Panc1 (cell line): Measurements from ENCODE around the gene AP1G2. TPM values are rescaled to one million over a fixed set of nuclear protein-coding genes. Genes with fewer than 3 reads are reported as not detected.

Experiments
- ATAC-seq: fragments of 200-7000 bp; cut with Tn5 transposase; 2 replicates; pipeline ENCODE4 v1.9.1; 2020; ENCODE audit warnings: mild to moderate bottlenecking, moderate library complexity
- BruUV-seq: library from RNA; stranded (reverse); fragments of 400-500 nt; replicated peaks from 2 replicates; lab custom pipeline; 2021; lab: Mats Ljungman, UMichigan
- CTCF ChIA-PET: fragments of 300-600 bp; sonication (Branson Sonifier 250); formaldehyde crosslinking; loops from one replicate; lab custom pipeline; 2022; ENCODE audit warnings: antibody characterized with exemption; lab: Charles Lee
- POLR2A ChIA-PET: fragments of 300-600 bp; sonication (Branson Sonifier 250); formaldehyde crosslinking; loops from one replicate; lab custom pipeline; 2022; ENCODE audit warnings: antibody characterized with exemption; lab: Charles Lee
- DNase-seq: peaks from one replicate; pipeline ENCODE4 v3.0.0-alpha.2; 2010; ENCODE audit warnings: low read depth, low spot score
- H3K27ac ChIP-seq: 2 replicates; pipeline ENCODE4 v1.5.1; 2011; ENCODE audit warnings: mild to moderate bottlenecking, low read length, inconsistent platforms
- H3K27me3 ChIP-seq: fragments of 200-500 bp; sonication (Bioruptor generic); 2 replicates; pipeline ENCODE4 v1.6.0; 2014; ENCODE audit warnings: low read length, inconsistent platforms; ENCODE audit not compliant: control insufficient read depth, insufficient read depth
- H3K36me3 ChIP-seq: fragments of 200-500 bp; sonication (Bioruptor generic); 2 replicates; pipeline ENCODE4 v1.5.1; 2014; ENCODE audit warnings: inconsistent platforms, mild to moderate bottlenecking, low read length, moderate library complexity; ENCODE audit not compliant: control insufficient read depth, insufficient read depth
- H3K4me1 ChIP-seq: 2 replicates; pipeline ENCODE4 v1.5.1; 2011; ENCODE audit warnings: inconsistent platforms, mild to moderate bottlenecking, low read length, moderate library complexity; ENCODE audit not compliant: control insufficient read depth, insufficient read depth
- H3K4me3 ChIP-seq, 2 experiments: 2 replicates each; pipeline ENCODE4 v1.5.1; 2011 to 2012; ENCODE audit warnings: low read depth in 2 of 2, low read length in 2 of 2, mild to moderate bottlenecking in 2 of 2, inconsistent platforms in 1 of 2, moderate library complexity in 1 of 2
- H3K9me3 ChIP-seq: fragments of 200-500 bp; sonication (Bioruptor generic); 2 replicates; pipeline ENCODE4 v1.5.1; 2014; ENCODE audit warnings: low read depth, mild to moderate bottlenecking, inconsistent platforms, low read length, moderate library complexity; ENCODE audit not compliant: control insufficient read depth, insufficient read depth
- POLR2AphosphoS5 ChIP-seq: IDR thresholded peaks from 2 replicates; pipeline ENCODE4 v1.6.1; 2012; ENCODE audit warnings: mild to moderate bottlenecking, low read depth, low read length, moderate library complexity
- SIN3A ChIP-seq: IDR thresholded peaks from 2 replicates; pipeline ENCODE4 v1.6.1; 2012; ENCODE audit warnings: low read depth, mild to moderate bottlenecking, low read length, moderate library complexity, borderline replicate concordance; ENCODE audit not compliant: insufficient read depth
- TCF7L2 ChIP-seq: IDR thresholded peaks from 2 replicates; pipeline ENCODE4 v1.6.1; 2011; ENCODE audit warnings: mild to moderate bottlenecking, low read depth, low read length, inconsistent platforms
- in situ Hi-C: cut with HindIII; loops from 2 replicates; pipeline ENCODE4 v1.10.0; 2016; ENCODE audit warnings: low sequenced_read_pairs, low pct_unique_long_range_greater_than_20kb
- intact Hi-C: fragments of 100-400 bp; cut with micrococcal nuclease; formaldehyde crosslinking; loops from one replicate; pipeline ENCODE4 v1.10.0; 2022; ENCODE audit not compliant: unreplicated experiment
- total RNA-seq: library from RNA; stranded (reverse); gene quantifications from one replicate; pipeline ENCODE4 v1.2.1, GENCODE V29; 2021; ENCODE audit not compliant: unreplicated experiment
- TF ChIP-seq, protein P1 (sequence below): fragments of 450-650 bp; IDR thresholded peaks from 2 replicates; pipeline ENCODE4 v1.5.1; 2017; ENCODE audit warnings: mild to moderate bottlenecking
- TF ChIP-seq, protein P2 (sequence below), 2 experiments: IDR thresholded peaks; 2 replicates each; pipeline ENCODE4 v1.6.1; 2011 to 2012; ENCODE audit warnings: low read depth in 2 of 2, control low read depth in 1 of 2, low read length in 1 of 2, mild to moderate bottlenecking in 1 of 2, moderate library complexity in 1 of 2; ENCODE audit not compliant: insufficient read depth in 1 of 2

Gene AP1G2
- total RNA-seq, 1 experiment from 2014 or later: 61.6 TPM

- BruUV-seq: no TSS peak
- CTCF ChIA-PET: interaction anchor here (0.5 to 0.7 kb wide), 2 partner anchors 32 to 405 kb away, joined by 3 to 10 read pairs; no protein-coding TSS in a partner anchor
- H3K4me1 ChIP-seq: no peaks in the 10 kb centered on the region
- ATAC-seq (no peak), DNase-seq (no peak)
- in situ Hi-C loops: no loop called here
- POLR2A ChIA-PET: no interaction called here
- H3K27ac ChIP-seq: no peak overlapping the region
- no peak overlapping the region for H3K4me3 ChIP-seq
- no peaks in the 10 kb centered on the region for H3K27me3 ChIP-seq
- TF ChIP-seq, protein P1, sequence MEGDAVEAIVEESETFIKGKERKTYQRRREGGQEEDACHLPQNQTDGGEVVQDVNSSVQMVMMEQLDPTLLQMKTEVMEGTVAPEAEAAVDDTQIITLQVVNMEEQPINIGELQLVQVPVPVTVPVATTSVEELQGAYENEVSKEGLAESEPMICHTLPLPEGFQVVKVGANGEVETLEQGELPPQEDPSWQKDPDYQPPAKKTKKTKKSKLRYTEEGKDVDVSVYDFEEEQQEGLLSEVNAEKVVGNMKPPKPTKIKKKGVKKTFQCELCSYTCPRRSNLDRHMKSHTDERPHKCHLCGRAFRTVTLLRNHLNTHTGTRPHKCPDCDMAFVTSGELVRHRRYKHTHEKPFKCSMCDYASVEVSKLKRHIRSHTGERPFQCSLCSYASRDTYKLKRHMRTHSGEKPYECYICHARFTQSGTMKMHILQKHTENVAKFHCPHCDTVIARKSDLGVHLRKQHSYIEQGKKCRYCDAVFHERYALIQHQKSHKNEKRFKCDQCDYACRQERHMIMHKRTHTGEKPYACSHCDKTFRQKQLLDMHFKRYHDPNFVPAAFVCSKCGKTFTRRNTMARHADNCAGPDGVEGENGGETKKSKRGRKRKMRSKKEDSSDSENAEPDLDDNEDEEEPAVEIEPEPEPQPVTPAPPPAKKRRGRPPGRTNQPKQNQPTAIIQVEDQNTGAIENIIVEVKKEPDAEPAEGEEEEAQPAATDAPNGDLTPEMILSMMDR: no peak
- TF ChIP-seq POLR2AphosphoS5 (no peak), TCF7L2 (no peak), SIN3A (no peak)
- TF ChIP-seq, protein P2, sequence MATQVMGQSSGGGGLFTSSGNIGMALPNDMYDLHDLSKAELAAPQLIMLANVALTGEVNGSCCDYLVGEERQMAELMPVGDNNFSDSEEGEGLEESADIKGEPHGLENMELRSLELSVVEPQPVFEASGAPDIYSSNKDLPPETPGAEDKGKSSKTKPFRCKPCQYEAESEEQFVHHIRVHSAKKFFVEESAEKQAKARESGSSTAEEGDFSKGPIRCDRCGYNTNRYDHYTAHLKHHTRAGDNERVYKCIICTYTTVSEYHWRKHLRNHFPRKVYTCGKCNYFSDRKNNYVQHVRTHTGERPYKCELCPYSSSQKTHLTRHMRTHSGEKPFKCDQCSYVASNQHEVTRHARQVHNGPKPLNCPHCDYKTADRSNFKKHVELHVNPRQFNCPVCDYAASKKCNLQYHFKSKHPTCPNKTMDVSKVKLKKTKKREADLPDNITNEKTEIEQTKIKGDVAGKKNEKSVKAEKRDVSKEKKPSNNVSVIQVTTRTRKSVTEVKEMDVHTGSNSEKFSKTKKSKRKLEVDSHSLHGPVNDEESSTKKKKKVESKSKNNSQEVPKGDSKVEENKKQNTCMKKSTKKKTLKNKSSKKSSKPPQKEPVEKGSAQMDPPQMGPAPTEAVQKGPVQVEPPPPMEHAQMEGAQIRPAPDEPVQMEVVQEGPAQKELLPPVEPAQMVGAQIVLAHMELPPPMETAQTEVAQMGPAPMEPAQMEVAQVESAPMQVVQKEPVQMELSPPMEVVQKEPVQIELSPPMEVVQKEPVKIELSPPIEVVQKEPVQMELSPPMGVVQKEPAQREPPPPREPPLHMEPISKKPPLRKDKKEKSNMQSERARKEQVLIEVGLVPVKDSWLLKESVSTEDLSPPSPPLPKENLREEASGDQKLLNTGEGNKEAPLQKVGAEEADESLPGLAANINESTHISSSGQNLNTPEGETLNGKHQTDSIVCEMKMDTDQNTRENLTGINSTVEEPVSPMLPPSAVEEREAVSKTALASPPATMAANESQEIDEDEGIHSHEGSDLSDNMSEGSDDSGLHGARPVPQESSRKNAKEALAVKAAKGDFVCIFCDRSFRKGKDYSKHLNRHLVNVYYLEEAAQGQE (IDR thresholded peaks at IDR 0.05; ENCODE audit: insufficient read depth in 1 of 2, low read depth in 2 of 2, low read length in 1 of 2): no peak
- intact Hi-C loops: no loop called here
- H3K36me3 ChIP-seq: no peaks in the 10 kb centered on the region
- no peaks in the 10 kb centered on the region for H3K9me3 ChIP-seq
Observed at GRCh38 chr14:23525611-23526010, 42.0 kb downstream of the AP1G2 start.

GRCh38 chr14:23524954-23525353, 42.6 kb downstream of the AP1G2 start:
- Histone ChIP-seq H3K4me3 (no peak overlapping the region), H3K9me3 (no peaks in the 10 kb centered on the region), H3K4me1 (no peaks in the 10 kb centered on the region), H3K27me3 (no peaks in the 10 kb centered on the region), H3K27ac (no peak overlapping the region), H3K36me3 (no peaks in the 10 kb centered on the region)
- in situ Hi-C loops (no loop called here), intact Hi-C loops (no loop called here)
- ATAC-seq (no peak), DNase-seq (no peak)
- BruUV-seq: no TSS peak
- ChIA-PET CTCF (interaction anchor here (0.6 kb wide), 1 partner anchor 908 kb away, joined by 3 read pairs; no protein-coding TSS in a partner anchor), POLR2A (no interaction called here)
- TF ChIP-seq TCF7L2: no peak
- TF ChIP-seq, protein P1: no peak
- TF ChIP-seq, protein P2 (IDR thresholded peaks at IDR 0.05; ENCODE audit: insufficient read depth in 1 of 2, low read depth in 2 of 2, low read length in 1 of 2): no peak
- no peak for TF ChIP-seq POLR2AphosphoS5
- TF ChIP-seq SIN3A: no peak
